Tibial artery (tissue), 4 donors: ENCODE results near the gene CACNA1A.
"Not testable (repeated sequence)": the region's sequence is repeated elsewhere in the genome, so short reads cannot be mapped to it uniquely, and the experiment has no call there.

Experiments
- DNase-seq, 2 donors: peaks; one replicate each; pipeline ENCODE4 v3.0.0-alpha.2; 2019
- H3K27ac ChIP-seq, 2 donors: fragments of 200-600 bp; sonication (generic) in 1 of 2; 1 replicate in 1 of 2; 2 replicates in 1 of 2; pipeline ENCODE4 v1.5.1; 2018 to 2019; ENCODE audit warnings: mild to moderate bottlenecking in 1 of 2
- H3K27me3 ChIP-seq, 2 donors: fragments of 200-600 bp; sonication (generic) in 1 of 2; one replicate each; pipeline versions ENCODE4 v1.5.1 to v1.6.0; 2016 to 2019
- H3K36me3 ChIP-seq, 3 donors: fragments of 200-600 bp; sonication (generic) in 2 of 3; one replicate each; pipeline ENCODE4 v1.5.1; 2016 to 2019; ENCODE audit warnings: mild to moderate bottlenecking in 2 of 3
- H3K4me1 ChIP-seq, 4 donors: fragments of 200-600 bp; sonication (generic) in 2 of 4; 1 replicate in 3 of 4; 2 replicates in 1 of 4; pipeline ENCODE4 v1.5.1; 2016 to 2019
- H3K4me3 ChIP-seq, 2 donors: fragments of 200-600 bp; sonication (generic) in 1 of 2; 1 replicate in 1 of 2; 2 replicates in 1 of 2; pipeline ENCODE4 v1.5.1; 2018 to 2019; ENCODE audit warnings: mild to moderate bottlenecking in 2 of 2
- H3K9me3 ChIP-seq, 3 donors: fragments of 200-600 bp; sonication (generic) in 1 of 3; one replicate each; pipeline ENCODE4 v1.5.1; 2016 to 2019
- intact Hi-C: fragments of 100-400 bp; cut with DNase I; formaldehyde crosslinking; loops from one replicate; pipeline ENCODE4 v1.15.0; 2023; ENCODE audit warnings: low total_unique reads
- TF ChIP-seq, protein P1 (sequence below), 2 experiments: fragments of 200-600 bp in 1 of 2; fragments of 450-650 bp in 1 of 2; IDR thresholded peaks; one replicate each; pipeline ENCODE4 v1.5.1; 2017 to 2019; ENCODE audit warnings: antibody characterized with exemption in 2 of 2, mild to moderate bottlenecking in 1 of 2, moderate library complexity in 1 of 2

The CACNA1A gene

DNA sequence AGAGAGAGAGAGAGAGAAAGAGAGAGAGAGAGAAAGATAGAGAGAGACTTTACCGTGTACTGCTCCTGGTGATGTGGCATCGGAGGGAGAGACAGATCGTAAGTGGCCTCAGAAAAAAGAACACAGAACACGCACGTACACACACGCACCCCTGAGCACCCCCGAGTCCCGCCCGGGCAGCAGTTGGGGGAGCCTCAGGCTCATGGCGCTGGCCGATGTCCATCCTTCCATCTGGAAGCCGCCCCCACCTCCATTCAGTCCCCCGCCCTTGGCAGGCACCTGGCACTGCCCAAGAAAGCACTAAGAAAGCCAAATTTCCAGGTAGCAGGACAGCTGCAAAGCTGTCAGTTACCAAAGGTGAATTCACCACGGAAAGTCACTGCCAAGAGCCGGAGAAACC lies 239.1 kb downstream of the CACNA1A start:
- TF ChIP-seq, protein P1, sequence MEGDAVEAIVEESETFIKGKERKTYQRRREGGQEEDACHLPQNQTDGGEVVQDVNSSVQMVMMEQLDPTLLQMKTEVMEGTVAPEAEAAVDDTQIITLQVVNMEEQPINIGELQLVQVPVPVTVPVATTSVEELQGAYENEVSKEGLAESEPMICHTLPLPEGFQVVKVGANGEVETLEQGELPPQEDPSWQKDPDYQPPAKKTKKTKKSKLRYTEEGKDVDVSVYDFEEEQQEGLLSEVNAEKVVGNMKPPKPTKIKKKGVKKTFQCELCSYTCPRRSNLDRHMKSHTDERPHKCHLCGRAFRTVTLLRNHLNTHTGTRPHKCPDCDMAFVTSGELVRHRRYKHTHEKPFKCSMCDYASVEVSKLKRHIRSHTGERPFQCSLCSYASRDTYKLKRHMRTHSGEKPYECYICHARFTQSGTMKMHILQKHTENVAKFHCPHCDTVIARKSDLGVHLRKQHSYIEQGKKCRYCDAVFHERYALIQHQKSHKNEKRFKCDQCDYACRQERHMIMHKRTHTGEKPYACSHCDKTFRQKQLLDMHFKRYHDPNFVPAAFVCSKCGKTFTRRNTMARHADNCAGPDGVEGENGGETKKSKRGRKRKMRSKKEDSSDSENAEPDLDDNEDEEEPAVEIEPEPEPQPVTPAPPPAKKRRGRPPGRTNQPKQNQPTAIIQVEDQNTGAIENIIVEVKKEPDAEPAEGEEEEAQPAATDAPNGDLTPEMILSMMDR (IDR thresholded peaks at IDR 0.05), result no peak
- intact Hi-C loops, result loop anchor here (10.0 kb wide), 1 partner anchor 122 kb away; no protein-coding TSS in a partner anchor
- Histone ChIP-seq H3K27ac (no peak overlapping the region), H3K9me3 (no peaks in the 10 kb centered on the region), H3K27me3 (peaks cover 0 to 6% of the 10 kb centered on the region in 2 donors), H3K4me1 (no peaks in the 10 kb centered on the region), H3K4me3 (no peak overlapping the region), H3K36me3 (no peaks in the 10 kb centered on the region)
- no peak for DNase-seq

DNA sequence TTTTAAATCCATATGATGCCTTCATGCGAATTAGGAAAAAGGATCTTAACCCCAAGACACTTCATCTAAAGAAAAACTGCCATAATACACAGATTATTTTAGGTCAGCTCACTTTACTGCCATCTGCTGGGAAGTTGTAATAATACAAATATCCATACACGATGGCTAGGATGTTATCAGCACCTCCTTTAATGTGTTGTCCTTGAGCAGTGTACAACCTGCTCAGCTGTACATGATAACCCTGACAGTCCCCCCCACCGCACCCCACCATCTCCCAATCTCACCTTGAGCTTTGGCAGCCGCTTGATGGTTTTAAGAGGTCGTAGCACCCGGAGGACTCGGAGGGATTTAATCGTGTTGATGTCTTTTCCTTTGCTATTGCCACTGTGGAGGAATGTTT lies 243.8 kb downstream of the CACNA1A start:
- Histone ChIP-seq H3K9me3 (no peaks in the 10 kb centered on the region), H3K4me3 (no peak overlapping the region), H3K4me1 (peaks cover 0 to 5% (median 2%) of the 10 kb centered on the region in 4 donors), H3K27ac (no peak overlapping the region), H3K27me3 (peaks cover 0 to 11% of the 10 kb centered on the region in 2 donors), H3K36me3 (no peaks in the 10 kb centered on the region)
- TF ChIP-seq, protein P1 (IDR thresholded peaks at IDR 0.05), result peak; percentile 49 to 72
- no peak for DNase-seq
- intact Hi-C loops, result loop anchor here (5.0 to 10.0 kb wide), 3 partner anchors 65 to 295 kb away; partner anchors contain the start of gene DAND5

DNA sequence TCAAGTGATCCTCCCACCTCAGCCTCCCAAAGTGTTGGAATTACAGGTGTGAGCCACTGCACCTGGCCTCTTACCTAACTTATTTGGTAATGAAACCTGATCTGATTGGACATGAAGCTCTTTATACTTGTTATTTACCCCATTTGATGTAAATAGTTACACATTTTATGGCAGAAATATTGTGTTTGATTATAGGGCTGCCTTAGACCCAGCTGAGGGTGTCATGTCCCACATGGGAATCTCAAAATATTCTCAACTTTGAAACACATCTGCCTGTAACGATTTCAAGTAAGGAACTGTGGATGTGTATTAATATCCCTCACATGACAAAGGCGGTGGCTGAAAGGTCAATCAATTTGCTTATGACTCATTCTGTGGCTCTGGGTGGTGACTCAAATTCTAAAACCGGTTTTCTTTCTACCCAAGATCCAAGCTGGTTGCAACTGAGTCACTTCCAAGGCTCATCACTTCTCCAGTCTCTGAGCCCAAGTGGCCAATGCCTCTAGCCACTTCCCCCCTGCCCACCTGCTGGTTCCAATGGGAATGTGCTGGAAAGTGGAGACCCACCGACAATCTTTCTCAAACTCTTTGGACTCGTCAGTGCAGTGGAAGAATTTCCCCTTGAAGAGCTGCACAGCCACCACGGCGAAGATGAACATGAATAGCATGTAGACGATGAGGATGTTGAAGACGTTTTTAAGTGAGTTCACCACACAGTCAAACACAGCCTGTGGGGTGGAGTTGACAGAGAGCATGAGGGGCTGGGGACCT lies 245.2 kb downstream of the CACNA1A start:
- intact Hi-C loops, result loop anchor here (5.0 to 10.0 kb wide), 3 partner anchors 64 to 294 kb away; partner anchors contain the start of gene DAND5
- Histone ChIP-seq H3K4me3 (no peak overlapping the region), H3K9me3 (no peaks in the 10 kb centered on the region), H3K27me3 (peaks cover 0 to 21% of the 10 kb centered on the region in 2 donors), H3K4me1 (peaks cover 0 to 5% (median 2%) of the 10 kb centered on the region in 4 donors), H3K36me3 (no peaks in the 10 kb centered on the region), H3K27ac (no peak overlapping the region)
- DNase-seq, result no peak
- TF ChIP-seq, protein P1 (IDR thresholded peaks at IDR 0.05), result no peak

DNA sequence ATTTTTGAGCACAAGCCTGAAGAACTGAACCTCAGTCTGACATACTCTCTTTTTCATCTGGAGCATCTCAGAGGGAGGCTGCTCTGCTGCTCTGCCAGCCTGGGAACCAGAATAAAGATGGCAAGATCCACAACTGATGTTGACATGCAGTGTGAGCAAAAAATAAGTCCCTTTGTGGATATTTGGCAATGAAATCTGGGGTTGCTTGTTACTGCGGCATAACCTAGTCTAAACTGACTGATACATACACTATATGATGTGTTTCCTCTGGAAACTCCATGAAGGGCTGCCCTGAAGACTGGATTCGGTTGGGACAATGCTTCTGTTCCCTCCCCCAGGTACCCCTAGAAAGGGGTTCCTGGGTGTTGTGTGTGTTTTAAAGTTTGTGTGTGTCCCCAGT lies 249.4 kb downstream of the CACNA1A start:
- no peaks in the 10 kb centered on the region for H3K36me3 ChIP-seq
- H3K4me1 ChIP-seq, result peaks cover 0 to 5% (median 2%) of the 10 kb centered on the region in 4 donors
- H3K4me3 ChIP-seq, result no peak overlapping the region
- TF ChIP-seq, protein P1 (IDR thresholded peaks at IDR 0.05), result no peak
- intact Hi-C loops, result no loop called here
- no peak overlapping the region for H3K27ac ChIP-seq
- DNase-seq, result no peak
- no peaks in the 10 kb centered on the region for H3K9me3 ChIP-seq
- H3K27me3 ChIP-seq, result peaks cover 0 to 24% of the 10 kb centered on the region in 2 donors

DNA sequence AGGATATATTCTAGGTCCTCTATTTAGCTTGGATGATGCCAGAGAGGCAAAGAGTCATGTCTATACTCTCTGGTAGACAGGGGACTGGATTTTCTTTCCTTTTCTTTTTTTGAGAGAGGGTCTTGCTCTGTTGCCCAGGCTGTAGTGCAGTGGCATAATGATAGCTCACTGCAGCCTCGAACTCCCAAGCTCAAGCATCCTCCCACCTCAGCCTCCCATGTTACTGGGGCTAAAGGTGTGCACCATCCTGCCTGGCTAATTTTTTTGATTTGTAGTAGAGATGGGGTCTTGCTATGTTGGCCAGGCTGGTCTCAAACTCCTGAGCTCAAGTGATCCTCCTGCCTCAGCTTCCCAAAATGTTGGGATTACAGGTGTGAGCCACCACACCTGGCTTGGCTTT lies 249.9 kb downstream of the CACNA1A start:
- H3K27ac ChIP-seq, H3K4me1 ChIP-seq, DNase-seq, H3K4me3 ChIP-seq, H3K9me3 ChIP-seq, intact Hi-C loops, H3K36me3 ChIP-seq: not testable (repeated sequence)
- peaks cover 0 to 24% of the 10 kb centered on the region in 2 donors for H3K27me3 ChIP-seq

DNA sequence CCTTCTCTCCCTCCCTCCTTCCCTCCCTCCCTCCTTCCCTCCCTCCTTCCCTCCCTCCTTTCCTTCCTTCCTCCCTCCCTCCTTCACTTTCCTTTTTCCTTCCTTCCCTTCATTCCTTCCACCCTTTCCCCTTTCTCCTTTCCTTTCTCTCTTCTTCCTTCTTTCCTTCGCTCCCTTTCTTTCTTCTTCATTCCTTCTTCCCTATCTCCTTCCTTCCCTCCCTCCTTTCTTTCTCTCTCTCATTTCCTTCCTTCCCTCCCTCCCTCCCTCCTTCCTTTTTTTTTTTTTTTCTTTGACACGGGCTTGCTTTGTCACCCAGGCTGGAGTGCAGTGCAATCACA lies 250.6 kb downstream of the CACNA1A start:
- DNase-seq, result no peak

More for the DNA sequence above, 250.6 kb downstream of the CACNA1A start:
- Histone ChIP-seq H3K4me3 (no peak overlapping the region), H3K4me1 (no peaks in the 10 kb centered on the region), H3K27me3 (peaks cover 0 to 24% of the 10 kb centered on the region in 2 donors), H3K27ac (no peak overlapping the region), H3K9me3 (no peaks in the 10 kb centered on the region), H3K36me3 (no peaks in the 10 kb centered on the region)
- TF ChIP-seq, protein P1 (IDR thresholded peaks at IDR 0.05), result no peak
- intact Hi-C loops, result no loop called here
